ENCODE measurements around the gene PPM1H.

PPM1H gene

GRCh38 chr12:62738105-62738504 is 196.8 kb downstream of the PPM1H start:
- TF ChIP-seq POLR2A (IDR thresholded peaks at IDR 0.05; ENCODE audit: extremely low read depth, insufficient read length) (no peak), MAX (IDR thresholded peaks at IDR 0.05; ENCODE audit: low read depth, low read length) (no peak), MYC (IDR thresholded peaks at IDR 0.05; ENCODE audit: low read depth, low read length) (no peak)
- TF ChIP-seq, protein P1, sequence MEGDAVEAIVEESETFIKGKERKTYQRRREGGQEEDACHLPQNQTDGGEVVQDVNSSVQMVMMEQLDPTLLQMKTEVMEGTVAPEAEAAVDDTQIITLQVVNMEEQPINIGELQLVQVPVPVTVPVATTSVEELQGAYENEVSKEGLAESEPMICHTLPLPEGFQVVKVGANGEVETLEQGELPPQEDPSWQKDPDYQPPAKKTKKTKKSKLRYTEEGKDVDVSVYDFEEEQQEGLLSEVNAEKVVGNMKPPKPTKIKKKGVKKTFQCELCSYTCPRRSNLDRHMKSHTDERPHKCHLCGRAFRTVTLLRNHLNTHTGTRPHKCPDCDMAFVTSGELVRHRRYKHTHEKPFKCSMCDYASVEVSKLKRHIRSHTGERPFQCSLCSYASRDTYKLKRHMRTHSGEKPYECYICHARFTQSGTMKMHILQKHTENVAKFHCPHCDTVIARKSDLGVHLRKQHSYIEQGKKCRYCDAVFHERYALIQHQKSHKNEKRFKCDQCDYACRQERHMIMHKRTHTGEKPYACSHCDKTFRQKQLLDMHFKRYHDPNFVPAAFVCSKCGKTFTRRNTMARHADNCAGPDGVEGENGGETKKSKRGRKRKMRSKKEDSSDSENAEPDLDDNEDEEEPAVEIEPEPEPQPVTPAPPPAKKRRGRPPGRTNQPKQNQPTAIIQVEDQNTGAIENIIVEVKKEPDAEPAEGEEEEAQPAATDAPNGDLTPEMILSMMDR (IDR thresholded peaks at IDR 0.05; ENCODE audit: low read depth, low read length), result no peak
- DNase-seq (ENCODE audit: low read depth), result no peak
- no peak overlapping the region for H3K4me3 ChIP-seq (ENCODE audit: low read depth, low read length)

GRCh38 chr12:62737615-62738014 is 197.3 kb downstream of the PPM1H start:
- DNase-seq (ENCODE audit: low read depth), result no peak
- no peak for TF ChIP-seq MYC (IDR thresholded peaks at IDR 0.05; ENCODE audit: low read depth, low read length)
- no peak for TF ChIP-seq MAX (IDR thresholded peaks at IDR 0.05; ENCODE audit: low read depth, low read length)
- no peak for TF ChIP-seq POLR2A (IDR thresholded peaks at IDR 0.05; ENCODE audit: extremely low read depth, insufficient read length)
- TF ChIP-seq, protein P1 (IDR thresholded peaks at IDR 0.05; ENCODE audit: low read depth, low read length), result no peak
- no peak overlapping the region for H3K4me3 ChIP-seq (ENCODE audit: low read depth, low read length)

- DNase-seq (ENCODE audit: low read depth), result no peak
- H3K4me3 ChIP-seq (ENCODE audit: low read depth, low read length), result no peak overlapping the region
- no peak for TF ChIP-seq MYC (IDR thresholded peaks at IDR 0.05; ENCODE audit: low read depth, low read length)
- TF ChIP-seq, protein P1 (IDR thresholded peaks at IDR 0.05; ENCODE audit: low read depth, low read length), result no peak
- no peak for TF ChIP-seq POLR2A (IDR thresholded peaks at IDR 0.05; ENCODE audit: extremely low read depth, insufficient read length)
- no peak for TF ChIP-seq MAX (IDR thresholded peaks at IDR 0.05; ENCODE audit: low read depth, low read length)
These were observed 197.8 kb downstream of the PPM1H start for GRCh38 chr12:62737188-62737587.

GRCh38 chr12:62736596-62736995 is 198.4 kb downstream of the PPM1H start:
- TF ChIP-seq, protein P1 (IDR thresholded peaks at IDR 0.05; ENCODE audit: low read depth, low read length), result no peak
- DNase-seq (ENCODE audit: low read depth), result no peak
- H3K4me3 ChIP-seq (ENCODE audit: low read depth, low read length), result no peak overlapping the region

DNA sequence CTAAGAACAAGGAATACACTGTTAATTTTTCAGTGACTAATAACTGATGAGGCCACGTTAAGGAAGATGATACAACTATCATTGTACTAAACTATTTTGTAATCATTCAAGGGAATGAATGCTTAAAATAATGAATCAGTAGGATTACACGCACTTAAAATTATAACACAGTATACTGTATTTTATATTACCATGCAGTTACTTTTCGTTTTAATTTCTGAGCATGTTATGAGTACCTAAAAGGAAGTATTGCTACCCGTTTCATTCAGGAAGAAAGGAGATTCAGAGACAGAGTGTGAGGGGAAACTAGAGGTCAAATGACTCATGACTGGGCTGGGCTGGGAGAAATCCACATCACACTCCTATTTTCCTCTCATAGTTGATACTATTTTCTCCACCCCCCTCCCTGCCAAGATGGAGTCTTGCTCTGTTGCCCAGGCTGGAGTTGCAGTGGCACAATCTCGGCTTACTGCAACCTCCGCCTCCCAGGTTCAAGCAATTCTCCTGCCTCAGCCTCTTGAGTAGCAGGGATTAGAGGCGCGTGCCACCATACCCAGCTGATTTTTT is 202.0 kb downstream of the PPM1H start:
- TF ChIP-seq MYC (IDR thresholded peaks at IDR 0.05; ENCODE audit: low read depth, low read length) (no peak), MAX (IDR thresholded peaks at IDR 0.05; ENCODE audit: low read depth, low read length) (no peak), POLR2A (IDR thresholded peaks at IDR 0.05; ENCODE audit: extremely low read depth, insufficient read length) (no peak)
- TF ChIP-seq, protein P1 (IDR thresholded peaks at IDR 0.05; ENCODE audit: low read depth, low read length), result no peak
- no peak overlapping the region for H3K4me3 ChIP-seq (ENCODE audit: low read depth, low read length)
- peak; percentile 61 for DNase-seq (ENCODE audit: low read depth)
